Hematopoietic multipotent progenitor cell treated with erythropoietin and hydrocortisone succinate and interleukin-3 and kit ligand, for 6 days (in vitro differentiated cells): ENCODE data around the gene OSBPL10.
A peak's percentile ranks its signal among the peaks of the same experiment; 100 is the strongest.

Experiments used
- DNase-seq: peaks from one replicate; pipeline ENCODE4 v3.0.0-alpha.2; 2015

Gene OSBPL10

GRCh38 chr3:31955581-31955980 is 25.5 kb downstream of the OSBPL10 start:
- no peak for DNase-seq

GRCh38 chr3:31953636-31954035 is 27.4 kb downstream of the OSBPL10 start:
- DNase-seq = no peak

DNA sequence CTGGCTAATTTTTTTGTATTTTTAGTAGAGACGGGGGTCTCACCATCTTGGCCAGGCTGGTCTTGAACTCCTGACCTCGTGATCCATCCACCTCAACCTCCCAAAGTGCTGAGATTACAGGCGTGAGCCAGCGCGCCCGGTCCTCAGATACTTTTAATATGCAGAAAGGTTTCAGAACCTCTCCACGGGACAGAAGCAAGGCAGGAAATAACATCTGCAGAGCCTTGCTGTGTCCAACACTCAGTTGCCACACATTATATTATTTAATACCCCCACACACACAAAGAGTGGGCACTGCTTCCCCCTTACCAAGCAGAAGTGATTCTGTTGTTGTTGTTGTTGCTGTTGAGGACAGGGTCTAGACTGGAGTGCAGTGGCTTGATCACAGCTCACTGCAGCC is 28.0 kb downstream of the OSBPL10 start:
- no peak for DNase-seq

DNA sequence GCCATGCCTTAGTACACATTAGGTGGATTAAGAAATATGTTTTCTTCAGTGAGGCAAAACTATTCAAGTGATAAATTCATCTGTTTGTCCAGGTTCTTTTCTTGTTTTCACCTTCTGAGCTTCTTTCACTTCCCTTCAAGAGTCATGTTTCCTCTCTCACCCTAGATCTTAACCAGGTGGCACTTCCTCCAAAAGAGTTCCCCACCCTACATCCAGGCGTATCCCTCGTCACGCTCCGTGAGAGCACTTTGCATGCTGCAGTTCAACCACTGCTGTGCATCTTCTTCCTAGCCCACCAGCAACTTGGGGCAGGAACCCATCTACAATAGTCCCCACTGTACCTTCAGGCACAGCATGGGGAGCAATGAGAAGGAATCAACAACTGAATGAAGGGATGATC is 28.9 kb downstream of the OSBPL10 start:
- no peak for DNase-seq

DNA sequence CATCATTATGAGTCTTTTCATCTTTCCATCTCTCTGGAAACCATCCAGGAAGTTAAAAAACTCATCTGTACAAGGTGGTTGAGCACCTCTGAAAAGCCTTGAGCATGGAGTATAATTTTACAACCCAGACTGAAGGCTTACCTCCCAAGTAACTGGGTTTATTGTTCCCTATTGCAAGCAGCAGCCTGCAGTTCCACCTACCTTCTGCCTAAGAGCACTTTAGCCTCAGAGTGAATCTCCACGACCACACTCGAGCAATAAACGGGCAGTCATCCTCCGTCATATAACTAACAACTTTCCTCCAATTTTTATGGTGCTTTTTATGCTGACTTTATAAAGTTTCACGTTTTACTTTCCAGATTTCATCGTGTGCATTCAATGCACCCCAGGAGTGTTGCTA is 32.8 kb downstream of the OSBPL10 start:
- DNase-seq = no peak

GRCh38 chr3:31947671-31948091 is 33.4 kb downstream of the OSBPL10 start:
- no peak for DNase-seq

GRCh38 chr3:31947162-31947561 is 33.9 kb downstream of the OSBPL10 start:
- DNase-seq = no peak

DNA sequence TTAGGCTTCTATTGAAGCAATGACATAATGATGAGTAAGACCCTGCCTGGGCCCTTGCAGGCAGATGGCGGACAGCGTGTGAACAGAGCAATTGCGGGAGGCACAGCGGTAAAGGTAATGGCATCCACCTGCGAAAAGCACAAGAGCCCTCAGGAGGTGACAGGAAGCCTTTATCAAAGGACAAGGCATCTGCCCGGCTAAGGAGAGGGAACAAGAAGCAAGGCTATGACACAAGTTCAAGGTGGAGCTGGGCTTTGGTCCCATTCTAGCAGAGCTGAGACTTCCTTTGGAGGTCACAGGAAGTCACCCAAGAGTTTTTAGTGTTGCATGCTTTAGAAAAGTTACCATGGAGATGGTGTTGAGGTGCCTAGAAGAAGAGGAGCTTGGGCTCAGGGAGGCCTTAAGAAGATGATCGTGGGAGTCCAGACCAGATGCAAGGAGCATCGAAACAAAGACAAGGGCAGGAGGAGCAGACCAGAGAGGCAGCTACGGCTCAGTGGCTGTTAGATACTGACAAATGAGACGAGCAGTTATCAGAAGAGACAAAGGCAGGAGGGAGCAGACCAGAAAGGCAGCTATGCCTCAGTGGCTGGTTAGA is 34.5 kb downstream of the OSBPL10 start:
- no peak for DNase-seq

DNA sequence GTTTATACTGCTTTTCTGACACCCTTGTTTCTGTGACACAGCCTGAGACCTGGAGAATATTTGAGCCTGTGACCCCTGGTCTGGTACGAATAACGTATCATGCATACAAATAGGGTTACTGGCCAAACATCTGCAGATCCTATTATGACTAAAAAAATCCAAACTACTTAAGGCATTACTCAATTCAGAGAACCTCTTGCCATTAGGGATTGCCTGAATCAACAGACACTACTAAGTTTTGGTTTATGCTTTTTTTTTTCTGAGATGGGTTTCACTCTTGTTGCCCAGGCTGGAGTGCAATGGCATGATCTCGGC is 35.4 kb downstream of the OSBPL10 start:
- no peak for DNase-seq

DNA sequence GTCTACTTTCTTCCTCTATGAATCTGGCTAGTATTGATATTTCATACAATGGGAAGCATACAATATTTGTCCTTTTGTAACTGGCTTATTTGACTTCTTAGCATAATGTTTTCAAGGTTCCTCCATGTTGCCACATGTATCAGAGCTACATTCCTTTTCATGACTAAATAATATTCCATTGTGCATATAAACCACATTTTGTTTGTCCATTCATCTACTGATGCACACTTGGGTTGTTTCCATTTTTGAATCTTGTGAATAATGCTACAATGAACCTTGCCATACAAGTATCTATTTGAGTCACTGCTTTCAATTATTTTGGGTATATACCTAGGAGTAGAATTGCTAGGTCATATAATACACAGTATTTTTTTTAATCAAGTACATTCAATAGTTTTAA is 38.0 kb downstream of the OSBPL10 start:
- DNase-seq = no peak

- DNase-seq = no peak
Measured at GRCh38 chr3:31942446-31942845, 38.6 kb downstream of the OSBPL10 start.

DNA sequence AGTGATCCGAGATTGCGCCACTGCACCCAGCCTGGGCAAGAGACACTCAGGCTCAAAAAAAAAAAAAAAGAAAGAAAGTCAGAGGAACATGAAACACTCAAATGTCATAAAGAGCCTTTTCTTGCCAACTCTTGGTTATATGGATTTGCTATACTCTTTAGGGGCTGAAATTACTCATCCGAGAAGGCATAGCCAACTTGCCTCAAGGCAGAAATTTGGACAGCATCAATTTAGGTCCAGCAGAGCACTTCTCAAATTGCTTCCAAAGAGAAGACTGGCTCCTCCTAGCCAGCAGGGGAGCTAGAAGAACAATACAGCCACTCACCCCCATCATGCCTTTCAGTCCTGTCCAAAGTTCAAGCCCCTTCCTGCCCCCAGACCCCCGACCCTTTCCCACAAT is 43.8 kb downstream of the OSBPL10 start:
- no peak for DNase-seq

GRCh38 chr3:31936420-31937060 is 44.5 kb downstream of the OSBPL10 start:
- DNase-seq = peak; percentile 3

- no peak for DNase-seq
Measured at GRCh38 chr3:31934866-31935265, 46.2 kb downstream of the OSBPL10 start.

DNA sequence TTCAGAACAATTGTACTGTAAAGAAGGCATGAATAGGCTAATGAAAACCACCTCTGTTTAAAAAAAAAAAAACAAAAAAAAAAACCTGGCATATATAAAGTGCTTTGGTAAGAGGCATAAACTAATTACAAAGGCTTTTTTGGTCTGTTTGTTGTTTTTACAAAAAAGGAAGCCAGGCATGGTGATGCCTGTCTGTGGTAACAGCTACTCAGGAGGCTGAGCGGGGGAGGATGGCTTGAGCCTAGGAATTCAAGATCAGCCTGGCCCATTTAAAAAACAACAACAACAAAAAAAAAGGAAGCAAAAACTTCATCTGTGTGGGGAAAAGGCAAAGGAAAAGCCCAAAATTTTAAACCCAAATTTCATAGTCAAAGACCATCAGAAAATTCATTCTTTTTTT is 47.0 kb downstream of the OSBPL10 start:
- no peak for DNase-seq

DNA sequence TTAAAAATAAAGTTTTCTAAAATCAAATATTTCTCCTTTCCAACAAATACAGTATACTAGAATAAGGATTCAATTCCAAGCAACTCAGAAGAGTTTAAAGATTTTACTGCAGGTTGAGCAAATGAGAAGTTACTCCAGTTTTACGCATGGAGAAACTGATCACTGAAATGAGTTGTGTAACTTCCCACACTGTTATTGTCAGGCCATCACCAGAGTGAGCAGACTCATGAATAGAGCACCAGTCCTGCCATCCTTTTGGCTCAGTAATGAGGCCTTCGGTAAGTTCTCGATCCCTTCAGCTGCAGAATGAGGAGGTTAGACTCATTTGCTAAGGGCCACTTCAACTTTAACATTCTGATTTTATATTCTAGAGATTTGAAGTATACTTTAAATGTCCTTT is 48.1 kb downstream of the OSBPL10 start:
- DNase-seq = no peak

DNA sequence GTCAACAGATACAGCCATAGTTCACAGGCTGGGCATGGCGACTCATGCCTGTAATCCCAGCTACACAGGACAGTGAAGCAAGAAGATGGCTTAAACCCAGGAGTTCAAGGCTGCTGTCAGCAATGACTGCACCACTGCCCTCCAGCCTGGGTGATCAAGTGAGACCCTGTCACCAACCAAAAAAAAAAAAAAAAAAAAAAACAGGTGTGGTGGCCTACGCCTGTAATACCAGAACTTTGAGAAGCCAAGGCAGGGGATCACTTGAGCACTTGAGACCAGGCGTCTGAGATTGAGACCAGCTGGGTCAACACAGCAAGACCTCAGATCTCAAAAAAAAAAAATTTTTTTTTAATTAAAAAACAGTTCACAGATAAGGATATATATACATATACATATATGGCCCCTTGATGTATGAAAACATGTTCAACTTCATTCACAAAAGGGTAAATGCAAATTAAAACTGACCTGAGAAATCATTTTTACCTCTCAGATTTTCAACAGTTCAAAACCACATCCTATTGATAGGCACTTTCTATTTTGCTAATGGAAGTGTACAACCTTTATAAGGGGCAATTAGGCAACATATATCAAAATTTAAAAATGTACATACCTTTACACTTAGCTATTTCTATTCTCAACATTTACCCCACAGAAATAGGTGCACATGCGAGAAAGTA is 51.1 kb downstream of the OSBPL10 start:
- no peak for DNase-seq

DNA sequence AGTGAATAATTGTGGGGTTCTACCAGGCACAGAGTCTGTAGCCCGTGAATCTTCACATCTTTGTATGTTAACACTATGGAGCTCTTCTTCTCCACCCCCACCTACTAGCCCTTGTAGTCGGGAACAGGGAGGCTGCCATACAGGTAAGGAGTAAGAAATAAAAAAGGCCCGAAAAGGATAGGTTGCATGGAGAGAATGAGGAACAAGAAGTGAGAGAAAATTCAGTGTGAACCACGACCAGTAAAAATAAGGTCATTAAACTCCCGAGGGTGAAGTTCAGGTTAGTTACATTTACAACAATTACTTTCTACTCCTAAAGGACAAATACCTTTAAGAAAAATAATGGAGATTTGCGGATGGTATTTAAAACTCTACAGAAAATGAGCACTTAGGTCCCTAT is 53.3 kb downstream of the OSBPL10 start:
- DNase-seq = no peak

DNA sequence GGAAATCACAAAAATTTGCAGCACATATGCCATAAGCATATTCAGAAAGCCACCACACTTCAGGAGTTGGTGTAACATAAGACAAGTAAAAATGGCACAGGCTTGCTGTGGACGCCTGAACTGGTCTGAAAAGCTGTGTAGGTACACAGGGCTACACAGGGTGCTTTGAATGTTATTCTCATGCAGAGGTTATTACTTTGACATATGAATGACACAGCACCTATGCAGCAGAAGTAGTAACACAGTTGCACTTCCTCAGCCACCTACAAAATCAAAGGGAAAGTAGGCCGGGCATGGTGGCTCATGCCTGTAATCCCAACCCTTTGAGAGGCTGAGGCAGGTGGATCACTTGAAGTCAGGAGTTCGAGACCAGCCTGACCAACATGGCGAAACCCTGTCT is 54.5 kb downstream of the OSBPL10 start:
- DNase-seq = no peak

GRCh38 chr3:31925271-31925630 is 55.8 kb downstream of the OSBPL10 start:
- no peak for DNase-seq

DNA sequence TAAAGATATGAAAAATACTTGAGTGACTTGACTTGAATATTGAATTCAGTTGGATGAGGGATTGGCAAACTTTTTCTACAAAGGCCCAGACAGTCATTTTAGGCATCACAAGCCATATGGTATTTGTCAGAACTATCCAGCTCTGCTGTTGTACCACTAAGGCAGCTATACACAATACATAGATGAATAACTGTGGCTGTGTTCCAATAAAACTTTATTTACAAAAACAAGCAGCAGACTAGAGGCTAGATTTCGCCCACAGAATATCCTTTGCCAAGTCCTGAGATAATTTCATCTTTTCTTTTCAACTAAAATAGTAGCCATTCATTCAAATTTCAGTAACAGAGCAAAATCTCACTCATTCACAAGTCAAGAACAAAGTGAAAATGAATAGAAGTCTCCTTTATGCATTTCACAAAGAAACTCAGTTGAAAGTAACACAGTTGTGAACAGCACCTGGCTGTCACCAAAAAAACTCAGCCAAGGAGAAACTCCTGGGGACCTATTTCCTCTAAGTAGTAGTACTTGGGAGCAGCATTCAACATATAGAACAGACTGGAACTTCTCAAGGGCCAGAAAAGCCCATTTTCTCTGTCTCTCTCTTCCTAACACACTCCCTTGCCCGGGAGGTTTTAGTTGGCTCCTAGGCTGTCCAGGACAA is 56.3 kb downstream of the OSBPL10 start:
- DNase-seq = no peak

DNA sequence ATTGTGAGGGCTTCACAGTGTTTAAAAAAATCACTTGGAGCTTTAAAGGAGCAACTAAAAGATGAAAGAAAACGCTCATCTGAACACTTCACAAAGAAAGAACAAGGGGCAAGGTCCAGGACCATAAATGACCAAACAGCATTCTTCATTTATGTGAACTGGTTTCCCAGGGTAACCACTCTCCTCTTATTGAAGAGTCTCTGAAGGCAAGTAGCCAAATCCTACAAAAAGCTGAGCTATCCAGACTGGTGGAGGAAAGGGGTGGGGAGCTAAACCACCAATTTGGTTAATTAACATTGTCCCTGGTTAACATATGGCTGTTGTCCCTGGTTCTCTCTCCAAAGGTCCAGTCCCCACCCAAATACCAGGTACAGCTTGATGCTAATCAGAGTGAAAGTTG is 58.1 kb downstream of the OSBPL10 start:
- no peak for DNase-seq

- DNase-seq = no peak
Measured at GRCh38 chr3:31921837-31922236, 59.2 kb downstream of the OSBPL10 start.

- DNase-seq = no peak
Measured at GRCh38 chr3:31920310-31920709, 60.8 kb downstream of the OSBPL10 start.
